ENCODE data around the gene TELO2.

The TELO2 gene

DNA sequence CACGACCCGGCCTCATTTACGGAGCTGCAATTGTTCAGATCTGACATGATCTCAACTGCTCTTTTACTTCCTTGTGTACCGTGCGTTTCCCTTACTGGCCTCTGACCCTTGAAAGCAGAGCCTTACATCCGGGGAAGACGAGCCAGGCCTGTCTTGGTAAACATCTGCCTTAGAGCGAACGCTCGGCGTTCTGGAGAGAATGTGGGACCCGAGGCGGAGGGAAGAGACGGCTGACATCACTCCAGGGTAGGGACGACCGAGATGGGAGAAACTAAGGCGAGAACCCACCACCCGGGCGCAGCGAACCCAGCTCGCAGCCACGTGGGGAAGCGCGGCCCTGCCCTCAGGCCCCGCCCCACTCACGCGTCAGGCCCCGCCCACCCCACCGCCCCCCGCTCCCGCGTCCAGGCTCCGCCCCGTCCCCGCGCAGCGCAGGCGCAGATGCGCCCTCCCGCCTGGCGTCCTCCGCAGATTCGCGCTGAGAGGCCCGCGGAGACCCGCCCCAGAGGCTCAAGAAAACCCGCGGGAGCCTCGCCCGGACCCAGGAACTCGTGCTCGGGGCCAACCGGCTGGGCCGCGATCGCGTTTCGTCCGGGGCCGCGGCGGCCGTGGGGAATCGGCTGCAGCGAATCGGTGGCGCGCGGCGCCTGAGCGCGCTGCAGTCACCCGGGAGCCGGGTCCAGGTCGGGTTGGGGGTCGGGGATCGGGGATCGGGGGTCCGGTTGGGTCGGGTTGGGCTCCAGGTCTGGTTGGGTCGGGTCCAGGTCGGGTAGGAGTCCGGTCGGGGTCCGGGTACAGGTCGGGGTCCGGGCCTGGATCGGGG is at the start of gene TELO2:
Gene TELO2, plus strand, starts transcription at position 438 of the 823 bp plus-strand sequence. CDS start 922 bp downstream, outside the sequence.
- peak; percentile 20 for DNase-seq (ENCODE audit: low read depth)

DNA sequence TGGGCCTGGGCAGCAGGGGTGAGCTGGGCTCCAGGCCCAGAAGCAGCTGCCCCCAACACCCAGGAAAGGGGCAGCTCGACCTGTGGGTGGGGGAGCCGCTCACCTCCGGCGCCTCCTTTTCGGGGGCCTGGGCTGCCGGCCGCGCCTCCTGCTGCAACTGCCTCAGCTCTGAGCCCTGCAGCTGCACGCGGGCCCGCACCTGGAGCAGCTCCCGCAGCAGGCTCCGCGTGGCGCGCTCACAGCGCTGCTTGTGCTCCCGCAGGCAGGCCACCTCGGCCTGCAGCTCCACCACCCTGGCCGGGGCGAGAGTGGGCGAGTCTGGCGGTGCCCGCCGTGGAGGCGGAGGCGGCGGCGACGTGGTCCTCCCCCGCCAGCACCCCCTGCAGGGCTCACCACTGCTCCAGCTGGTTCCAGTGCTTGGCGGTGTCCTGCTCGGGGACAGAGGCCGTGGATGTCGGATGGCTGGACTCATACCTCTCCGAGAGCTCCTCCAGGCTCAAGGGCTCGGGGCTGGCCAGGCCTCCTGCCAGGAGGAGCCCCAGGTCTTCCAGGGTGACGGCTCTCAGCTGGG is 49.7 kb upstream of the TELO2 start:
- DNase-seq (ENCODE audit: low read depth) = no peak

DNA sequence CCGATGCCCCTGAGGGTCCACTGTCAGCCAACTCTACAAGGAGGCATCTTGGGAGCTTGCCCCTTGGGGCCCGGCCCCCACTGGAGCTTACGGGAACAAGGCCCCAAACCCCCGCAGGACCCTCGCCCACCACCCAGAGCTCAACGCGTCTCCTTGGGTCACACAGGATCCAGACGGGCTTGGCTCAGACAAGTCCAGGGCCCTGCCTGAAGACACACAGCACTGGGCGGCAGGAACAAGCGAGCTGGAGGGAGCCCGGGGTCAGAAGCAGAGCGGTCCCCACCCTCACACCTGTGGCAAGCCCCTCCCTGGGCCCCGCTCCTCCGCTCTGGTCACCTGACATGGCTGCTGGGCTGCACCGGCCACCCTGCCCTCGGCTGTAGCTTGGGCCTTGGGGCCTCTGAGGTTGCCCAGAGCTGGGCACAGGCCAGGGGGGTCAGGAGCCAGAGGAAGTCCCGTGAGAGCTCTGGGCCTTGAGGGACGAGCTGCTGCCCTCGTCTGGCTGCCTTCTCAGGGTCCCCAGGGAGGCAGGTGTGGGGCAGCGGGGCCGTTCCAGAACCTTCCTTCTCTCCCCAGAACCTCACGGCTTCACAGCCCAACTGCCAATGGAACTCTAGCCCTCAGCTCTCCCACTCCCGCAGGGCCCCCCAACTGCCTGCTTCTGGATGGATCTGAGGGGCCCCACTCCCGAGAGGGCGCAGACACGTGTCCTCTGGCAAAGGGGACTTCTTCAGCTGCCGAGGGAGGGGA is 49.0 kb upstream of the TELO2 start, which contains the start of gene CCDC154:
Gene CCDC154, minus strand, starts transcription at position 577 of the 750 bp plus-strand sequence. Its CDS starts 234 bp downstream, at position 343.
- no peak for DNase-seq (ENCODE audit: low read depth)

- no peak for DNase-seq (ENCODE audit: low read depth)
Observed at GRCh38 chr16:1444730-1445517, 48.2 kb upstream of the TELO2 start.

- no peak for DNase-seq (ENCODE audit: low read depth)
Observed at GRCh38 chr16:1445518-1446203, 47.5 kb upstream of the TELO2 start.

DNA sequence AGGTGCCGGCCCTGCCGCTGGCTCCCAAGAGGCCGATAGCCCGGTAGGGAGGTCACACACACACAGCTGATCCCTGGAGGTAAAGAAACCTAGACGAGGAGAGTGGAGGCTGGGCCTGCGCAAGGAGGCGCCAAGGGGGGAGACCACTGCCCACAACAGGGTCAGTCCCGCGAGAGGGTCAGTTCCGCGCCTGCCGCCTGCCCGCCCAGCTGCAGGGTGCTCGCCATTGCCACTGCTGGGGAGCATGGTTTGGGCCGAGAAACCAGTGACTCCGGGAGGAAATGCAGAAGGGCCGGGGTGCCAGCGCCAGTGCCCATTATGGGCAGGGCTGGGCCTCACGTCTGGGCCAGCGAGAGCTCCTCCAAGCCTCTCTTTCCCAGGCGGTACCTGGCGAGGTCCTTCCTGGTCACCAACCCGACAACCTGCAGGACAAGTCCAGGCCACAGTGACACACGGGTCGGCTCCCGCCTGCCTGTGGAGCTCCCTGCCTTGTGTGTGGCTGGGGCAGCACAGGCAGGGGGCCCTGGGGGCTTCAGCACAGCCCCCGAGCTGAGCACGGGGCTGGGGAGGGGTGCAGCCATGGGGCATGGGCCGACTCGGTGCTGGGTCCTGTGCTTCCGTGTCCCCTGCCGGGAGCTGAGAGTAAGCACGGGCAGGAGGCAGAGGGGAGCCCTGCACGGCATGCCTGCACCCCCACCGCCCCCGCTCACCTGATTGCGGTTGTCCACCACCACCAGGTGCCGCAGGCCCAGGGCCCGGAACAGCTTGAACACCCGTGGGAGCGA is 46.7 kb upstream of the TELO2 start:
- no peak for DNase-seq (ENCODE audit: low read depth)

- DNase-seq (ENCODE audit: low read depth) = no peak
Observed at GRCh38 chr16:1447965-1448364, 45.2 kb upstream of the TELO2 start.

- no peak for DNase-seq (ENCODE audit: low read depth)
Observed at GRCh38 chr16:1448536-1449116, 44.5 kb upstream of the TELO2 start.

GRCh38 chr16:1449201-1449788 is 43.9 kb upstream of the TELO2 start:
- no peak for DNase-seq (ENCODE audit: low read depth)

DNA sequence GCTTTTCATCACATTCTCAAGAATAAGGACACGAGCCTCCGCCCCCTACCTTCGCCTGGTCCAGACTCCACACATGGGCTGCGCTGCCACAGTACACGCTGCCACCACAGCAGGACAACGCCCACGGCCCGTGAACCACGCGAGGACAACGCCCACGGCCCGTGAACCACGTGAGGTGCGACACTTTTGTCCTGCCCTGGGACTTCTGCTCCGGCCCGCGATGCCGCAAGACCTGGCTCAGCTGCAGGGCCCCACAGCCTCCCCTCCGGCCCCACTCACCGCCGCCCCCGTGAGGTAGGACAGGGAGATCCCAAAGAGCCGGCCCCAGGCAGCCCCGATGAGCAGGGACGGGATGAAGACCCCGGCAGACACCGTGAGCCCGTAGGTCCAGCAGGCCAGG is 42.9 kb upstream of the TELO2 start:
- DNase-seq (ENCODE audit: low read depth) = no peak

GRCh38 chr16:1450841-1451240 is 42.3 kb upstream of the TELO2 start:
- no peak for DNase-seq (ENCODE audit: low read depth)

DNA sequence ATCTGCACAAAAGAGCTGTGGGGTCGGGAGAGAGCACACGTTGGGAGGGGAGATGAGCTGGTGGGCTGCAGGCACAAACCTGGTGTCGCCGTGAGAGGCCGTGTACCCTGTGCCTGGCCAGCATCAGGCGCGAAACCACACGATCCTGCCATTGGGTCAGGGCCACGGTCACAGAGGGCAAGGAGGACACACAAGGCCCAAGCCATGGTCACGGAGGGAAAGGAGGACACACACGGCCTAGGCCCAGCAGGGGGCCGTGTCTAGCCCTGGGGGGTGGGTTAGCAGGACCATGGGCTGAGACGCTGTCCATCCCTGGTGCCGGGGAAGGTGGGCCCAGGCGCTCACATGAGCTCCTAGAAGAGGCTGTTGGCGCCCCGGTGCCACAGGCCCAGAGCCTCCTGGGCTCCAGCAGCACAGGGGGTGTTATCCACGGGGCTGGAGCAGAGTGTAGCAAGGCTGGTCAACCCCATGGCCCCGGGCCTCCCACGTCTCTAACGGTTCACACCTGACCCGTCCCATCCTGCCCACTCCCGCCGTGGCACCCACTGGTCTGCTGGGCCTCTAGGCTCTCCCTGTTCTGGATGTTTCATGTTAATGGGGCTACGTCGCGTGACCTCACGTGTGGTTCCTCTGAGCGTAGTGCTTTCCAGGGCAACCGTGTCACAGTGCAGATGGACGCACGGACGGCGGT is 41.3 kb upstream of the TELO2 start:
- no peak for DNase-seq (ENCODE audit: low read depth)

DNA sequence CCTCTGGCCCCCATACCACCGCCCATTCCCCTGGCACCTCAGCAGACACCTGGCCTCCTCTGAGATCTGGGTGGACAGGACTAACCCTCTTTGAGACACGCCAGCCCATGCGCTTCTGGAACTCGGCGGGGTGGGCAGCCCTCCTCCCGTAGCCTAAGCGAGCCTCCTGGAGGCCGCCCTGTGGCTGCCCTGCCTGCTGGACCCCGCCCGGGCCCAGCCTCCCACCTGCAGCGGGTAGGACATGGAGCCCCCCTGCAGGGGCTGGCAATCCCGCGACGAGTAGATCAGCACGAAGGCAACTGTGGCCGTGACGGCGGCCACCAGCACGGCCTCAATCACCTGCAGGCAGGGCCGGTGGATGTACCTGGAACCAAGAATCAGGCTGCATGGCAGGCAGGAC is 40.6 kb upstream of the TELO2 start:
- no peak for DNase-seq (ENCODE audit: low read depth)

DNA sequence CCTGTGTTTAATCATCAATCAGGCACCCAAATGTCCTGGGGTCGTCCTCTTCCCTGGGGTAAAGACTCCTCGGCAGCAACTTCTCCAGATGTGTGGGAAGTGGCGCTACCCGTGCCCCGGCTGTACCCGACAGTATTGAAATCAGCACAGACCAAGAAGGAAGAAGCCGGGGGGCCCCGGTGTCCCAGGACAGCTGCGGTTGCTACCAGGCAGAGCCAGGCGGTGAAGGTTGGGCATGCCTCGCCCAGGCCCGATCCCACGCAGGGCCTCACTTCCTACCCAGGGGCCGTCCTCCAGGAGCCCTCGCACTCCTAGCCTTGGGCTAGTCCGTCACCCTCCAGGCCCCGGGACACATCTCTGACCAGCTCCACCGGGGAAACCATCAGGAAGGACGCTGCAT is 39.8 kb upstream of the TELO2 start:
- no peak for DNase-seq (ENCODE audit: low read depth)

GRCh38 chr16:1454561-1454960 is 38.6 kb upstream of the TELO2 start:
- no peak for DNase-seq (ENCODE audit: low read depth)

DNA sequence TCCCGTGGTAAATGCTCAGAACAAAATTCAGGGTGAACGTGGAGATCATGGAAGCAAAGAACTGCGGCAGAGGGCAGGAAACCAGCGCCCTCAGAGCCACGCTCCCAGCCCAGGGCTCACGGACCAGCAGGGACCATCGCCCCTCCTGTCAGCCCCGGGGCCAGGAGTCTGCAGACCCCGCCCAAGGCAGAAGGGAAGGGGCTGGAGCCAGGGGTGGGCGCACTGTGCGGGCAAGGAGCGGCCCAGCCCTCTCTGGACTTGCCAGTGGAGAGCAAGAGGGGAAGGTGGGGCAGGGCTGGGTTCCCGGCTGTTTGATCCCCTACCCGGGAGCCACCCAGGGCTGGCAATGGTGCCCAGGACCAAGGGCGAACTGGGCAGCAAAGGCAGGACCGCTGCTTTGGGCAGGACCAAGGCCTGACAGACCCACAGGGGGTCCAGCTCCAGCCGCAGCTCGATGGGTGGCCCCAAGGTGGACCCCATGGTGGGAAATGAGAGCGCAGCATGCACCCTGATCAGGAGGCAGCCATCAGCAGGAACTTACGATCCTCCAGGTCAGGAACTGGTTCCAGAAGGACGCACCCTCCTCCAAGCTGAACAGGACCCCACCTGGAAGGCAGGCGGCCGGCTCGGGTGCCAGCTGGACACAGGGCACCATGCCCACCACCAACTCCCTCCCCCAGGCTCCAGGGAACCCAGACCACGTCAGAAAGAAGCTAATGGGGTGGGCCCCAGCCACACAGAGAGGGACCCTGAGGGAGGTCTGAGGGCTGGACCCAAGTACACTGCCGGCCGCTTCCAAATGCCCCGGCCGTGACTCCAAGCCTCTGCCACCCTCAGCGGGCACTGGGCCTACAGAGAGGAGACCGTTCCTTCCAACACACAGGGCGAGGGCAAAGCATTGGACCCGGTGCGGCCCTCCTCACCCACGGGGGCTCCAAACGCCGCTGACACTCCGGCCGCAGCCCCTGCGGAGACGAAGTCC is 37.7 kb upstream of the TELO2 start:
- no peak for DNase-seq (ENCODE audit: low read depth)

- DNase-seq (ENCODE audit: low read depth) = no peak
Observed at GRCh38 chr16:1456951-1457350, 36.2 kb upstream of the TELO2 start.

Measured in HS-5 (cell line).